Chondrocyte (in vitro differentiated cells): ENCODE measurements around the gene NUP42. TPM values are rescaled to one million over a fixed set of nuclear protein-coding genes. Genes with fewer than 3 reads are reported as not detected.
A peak's percentile ranks its signal among the peaks of the same experiment; 100 is the strongest.

Source experiments
- DNase-seq: peaks from one replicate; pipeline ENCODE4 v3.0.0; 2021; ENCODE audit warnings: mixed read lengths, low spot score
- H3K27ac Mint-ChIP-seq: one replicate; pipeline ENCODE4 v1.8.0; 2021; ENCODE audit warnings: mild to moderate bottlenecking, moderate library complexity, mixed read lengths; ENCODE audit not compliant: unreplicated experiment
- H3K27me3 Mint-ChIP-seq: 2 replicates; pipeline ENCODE4 v1.8.0; 2021; ENCODE audit warnings: low read depth, mixed read lengths
- H3K36me3 Mint-ChIP-seq: 2 replicates; pipeline ENCODE4 v1.8.0; 2021; ENCODE audit warnings: low read depth, mixed read lengths
- H3K4me1 Mint-ChIP-seq: 2 replicates; pipeline ENCODE4 v1.8.0; 2021; ENCODE audit warnings: low read depth, mild to moderate bottlenecking, mixed read lengths
- H3K4me3 Mint-ChIP-seq: one replicate; pipeline ENCODE4 v1.8.0; 2021; ENCODE audit warnings: mild to moderate bottlenecking, moderate library complexity, mixed read lengths; ENCODE audit not compliant: unreplicated experiment
- H3K9me3 Mint-ChIP-seq: 2 replicates; pipeline ENCODE4 v1.8.0; 2021; ENCODE audit warnings: low read depth, mixed read lengths
- total RNA-seq: library from RNA; stranded (reverse); gene quantifications from 3 replicates; pipeline ENCODE4 v1.2.1, GENCODE V29; 2021
- TF ChIP-seq, protein P1 (sequence below): fragments of 200-600 bp; sonication (generic); IDR thresholded peaks from 2 replicates; pipeline ENCODE4 v1.5.0; 2021; ENCODE audit warnings: antibody characterized with exemption, mild to moderate bottlenecking, moderate library complexity

NUP42 gene
- total RNA-seq, 1 donor from 2014 or later = 22.4 TPM

- H3K27me3 Mint-ChIP-seq = no peaks in the 10 kb centered on the region
- H3K4me1 Mint-ChIP-seq = no peaks in the 10 kb centered on the region
- no peak for DNase-seq
- H3K9me3 Mint-ChIP-seq = no peaks in the 10 kb centered on the region
- TF ChIP-seq, protein P1, sequence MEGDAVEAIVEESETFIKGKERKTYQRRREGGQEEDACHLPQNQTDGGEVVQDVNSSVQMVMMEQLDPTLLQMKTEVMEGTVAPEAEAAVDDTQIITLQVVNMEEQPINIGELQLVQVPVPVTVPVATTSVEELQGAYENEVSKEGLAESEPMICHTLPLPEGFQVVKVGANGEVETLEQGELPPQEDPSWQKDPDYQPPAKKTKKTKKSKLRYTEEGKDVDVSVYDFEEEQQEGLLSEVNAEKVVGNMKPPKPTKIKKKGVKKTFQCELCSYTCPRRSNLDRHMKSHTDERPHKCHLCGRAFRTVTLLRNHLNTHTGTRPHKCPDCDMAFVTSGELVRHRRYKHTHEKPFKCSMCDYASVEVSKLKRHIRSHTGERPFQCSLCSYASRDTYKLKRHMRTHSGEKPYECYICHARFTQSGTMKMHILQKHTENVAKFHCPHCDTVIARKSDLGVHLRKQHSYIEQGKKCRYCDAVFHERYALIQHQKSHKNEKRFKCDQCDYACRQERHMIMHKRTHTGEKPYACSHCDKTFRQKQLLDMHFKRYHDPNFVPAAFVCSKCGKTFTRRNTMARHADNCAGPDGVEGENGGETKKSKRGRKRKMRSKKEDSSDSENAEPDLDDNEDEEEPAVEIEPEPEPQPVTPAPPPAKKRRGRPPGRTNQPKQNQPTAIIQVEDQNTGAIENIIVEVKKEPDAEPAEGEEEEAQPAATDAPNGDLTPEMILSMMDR = no peak
- no peak overlapping the region for H3K4me3 Mint-ChIP-seq
- H3K36me3 Mint-ChIP-seq = peaks cover 2% of the 10 kb centered on the region
- no peak overlapping the region for H3K27ac Mint-ChIP-seq
Measured at GRCh38 chr7:23168111-23168885, 13.6 kb upstream of the NUP42 start.

GRCh38 chr7:23175938-23176337, 5.9 kb upstream of the NUP42 start:
- no peaks in the 10 kb centered on the region for H3K9me3 Mint-ChIP-seq
- peaks cover 6% of the 10 kb centered on the region for H3K36me3 Mint-ChIP-seq
- H3K27me3 Mint-ChIP-seq = no peaks in the 10 kb centered on the region
- TF ChIP-seq, protein P1 = no peak
- no peak overlapping the region for H3K27ac Mint-ChIP-seq
- no peak overlapping the region for H3K4me3 Mint-ChIP-seq
- DNase-seq = no peak
- peaks cover 4% of the 10 kb centered on the region for H3K4me1 Mint-ChIP-seq

DNA sequence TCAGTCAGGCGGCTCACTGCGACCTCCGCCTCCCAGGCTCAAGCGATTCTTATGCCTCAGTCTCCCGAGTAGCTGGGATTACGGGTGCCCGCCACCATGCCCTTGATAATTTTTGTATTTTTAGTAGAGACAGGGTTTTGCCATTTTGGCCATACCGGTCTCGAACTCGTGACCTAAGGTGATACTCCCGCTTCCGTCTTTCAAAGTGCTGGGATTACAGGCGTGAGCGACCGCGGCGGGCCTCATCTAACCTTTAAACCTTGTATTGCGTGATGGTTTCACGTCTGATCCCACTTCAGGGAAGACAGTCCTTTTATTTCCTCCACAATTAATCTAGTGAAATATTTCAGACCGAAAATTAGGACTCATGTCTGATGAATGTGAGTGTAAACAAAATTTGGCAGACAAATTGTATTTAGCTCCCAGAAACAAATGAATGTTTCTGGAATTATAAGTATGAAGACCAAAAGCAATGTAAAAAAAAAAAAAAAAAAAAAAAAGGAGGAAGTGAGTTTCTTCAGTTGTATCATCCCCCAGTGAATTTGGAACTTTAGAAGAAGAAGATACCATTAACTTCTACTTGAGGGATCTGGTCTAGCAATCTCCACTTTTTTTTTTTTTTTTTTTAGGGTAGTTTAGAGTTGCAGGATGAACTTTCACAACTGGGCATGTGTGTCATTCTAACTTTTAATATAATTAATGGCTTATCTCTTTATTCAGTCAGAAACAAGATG, 1.6 kb downstream of the NUP42 start:
- H3K4me1 Mint-ChIP-seq = peaks cover 26% of the 10 kb centered on the region
- peak overlapping the region; percentile 100 for H3K27ac Mint-ChIP-seq
- DNase-seq = no peak
- no peaks in the 10 kb centered on the region for H3K9me3 Mint-ChIP-seq
- H3K36me3 Mint-ChIP-seq = peaks cover 8% of the 10 kb centered on the region
- TF ChIP-seq, protein P1 = no peak
- H3K4me3 Mint-ChIP-seq = peak overlapping the region; percentile 91
- no peaks in the 10 kb centered on the region for H3K27me3 Mint-ChIP-seq

DNA sequence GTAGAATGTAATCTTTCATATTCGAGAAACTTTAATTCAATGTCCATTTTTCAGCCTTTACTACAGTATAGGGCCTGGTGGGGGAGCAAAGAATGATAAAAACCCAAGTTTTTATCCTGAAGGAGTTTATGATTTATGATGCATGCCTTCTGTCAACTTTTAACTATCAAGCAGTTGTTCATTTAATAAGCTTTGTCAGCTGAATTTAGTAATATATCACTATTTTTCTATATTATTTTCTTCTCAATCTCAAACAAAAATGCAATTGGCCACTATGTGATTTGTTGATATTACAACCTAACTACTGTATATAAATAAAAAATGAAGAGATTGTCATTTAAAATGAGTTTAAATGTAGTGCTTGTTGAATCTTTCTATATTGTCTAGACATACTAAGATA, 2.4 kb downstream of the NUP42 start:
- H3K27me3 Mint-ChIP-seq = no peaks in the 10 kb centered on the region
- TF ChIP-seq, protein P1 = no peak
- peak overlapping the region; percentile 91 for H3K4me3 Mint-ChIP-seq
- no peak for DNase-seq
- peak overlapping the region; percentile 49 for H3K27ac Mint-ChIP-seq
- H3K9me3 Mint-ChIP-seq = no peaks in the 10 kb centered on the region
- H3K4me1 Mint-ChIP-seq = peaks cover 26% of the 10 kb centered on the region
- H3K36me3 Mint-ChIP-seq = peaks cover 10% of the 10 kb centered on the region

GRCh38 chr7:23184709-23185359, 3.0 kb downstream of the NUP42 start:
- Mint-ChIP-seq H3K36me3 (peaks cover 11% of the 10 kb centered on the region), H3K27ac (no peak overlapping the region), H3K4me3 (no peak overlapping the region), H3K27me3 (no peaks in the 10 kb centered on the region), H3K9me3 (no peaks in the 10 kb centered on the region), H3K4me1 (peaks cover 26% of the 10 kb centered on the region)
- no peak for DNase-seq
- TF ChIP-seq, protein P1 = peak; percentile 86
